ENCODE data around the gene LIMK2. TPM values are rescaled to one million over a fixed set of nuclear protein-coding genes. Genes with fewer than 3 reads are reported as not detected.
"Not testable (repeated sequence)": the region's sequence is repeated elsewhere in the genome, so short reads cannot be mapped to it uniquely, and the experiment has no call there.

Gene LIMK2
- total RNA-seq (31.5 TPM), polyA plus RNA-seq (16.3 TPM)

- H3K36me3 ChIP-seq (ENCODE audit: insufficient read depth), result no peaks in the 10 kb centered on the region
- H3K4me3 ChIP-seq (ENCODE audit: low read depth, low read length), result peak within 1 kb of the TSS; percentile 79
- H3K27ac ChIP-seq (ENCODE audit: low read depth), result peak within 1 kb of the TSS; percentile 64
- peak; percentile 67 for DNase-seq (ENCODE audit: extremely low spot score)
- WGBS, result under 1% methylated on average over 64 of the region's 64 CpGs
- peaks cover 2% of the 10 kb centered on the region for H3K4me1 ChIP-seq (ENCODE audit: insufficient read depth)
Measured at GRCh38 chr22:31211862-31212730, at the start of gene LIMK2. TSS of gene LIMK2 (plus strand) at chr22:31212298. CDS start at chr22:31212409, 111 bp downstream.

- no peaks in the 10 kb centered on the region for H3K36me3 ChIP-seq (ENCODE audit: insufficient read depth)
- H3K4me1 ChIP-seq (ENCODE audit: insufficient read depth), result peaks cover 1% of the 10 kb centered on the region
- no peak overlapping the region for H3K27ac ChIP-seq (ENCODE audit: low read depth)
- WGBS, result 100% methylated on average over 4 of the region's 4 CpGs
- no peak overlapping the region for H3K4me3 ChIP-seq (ENCODE audit: low read depth, low read length)
- DNase-seq (ENCODE audit: extremely low spot score), result no peak
Measured at GRCh38 chr22:31170971-31171370, 41.1 kb upstream of the LIMK2 start.

- H3K4me3 ChIP-seq (ENCODE audit: low read depth, low read length); DNase-seq (ENCODE audit: extremely low spot score); H3K36me3 ChIP-seq (ENCODE audit: insufficient read depth); H3K27ac ChIP-seq (ENCODE audit: low read depth); H3K4me1 ChIP-seq (ENCODE audit: insufficient read depth): not testable (repeated sequence)
- 88% methylated on average over 9 of the region's 9 CpGs for WGBS
Measured at GRCh38 chr22:31171734-31172133, 40.4 kb upstream of the LIMK2 start.

- H3K4me1 ChIP-seq (ENCODE audit: insufficient read depth), result peaks cover 1% of the 10 kb centered on the region
- no peak overlapping the region for H3K27ac ChIP-seq (ENCODE audit: low read depth)
- H3K36me3 ChIP-seq (ENCODE audit: insufficient read depth), result no peaks in the 10 kb centered on the region
- H3K4me3 ChIP-seq (ENCODE audit: low read depth, low read length), result no peak overlapping the region
- no peak for DNase-seq (ENCODE audit: extremely low spot score)
- 58% methylated on average over 5 of the region's 5 CpGs for WGBS
Measured at GRCh38 chr22:31173386-31174145, 38.5 kb upstream of the LIMK2 start.

- 98% methylated on average over 1 of the region's 1 CpG for WGBS
- H3K27ac ChIP-seq (ENCODE audit: low read depth), result no peak overlapping the region
Measured at GRCh38 chr22:31176923-31177322, 35.2 kb upstream of the LIMK2 start.

GRCh38 chr22:31177420-31178162 lies 34.5 kb upstream of the LIMK2 start:
- Histone ChIP-seq H3K4me3 (ENCODE audit: low read depth, low read length) (no peak overlapping the region), H3K27ac (ENCODE audit: low read depth) (no peak overlapping the region), H3K36me3 (ENCODE audit: insufficient read depth) (no peaks in the 10 kb centered on the region), H3K4me1 (ENCODE audit: insufficient read depth) (peaks cover 1% of the 10 kb centered on the region)
- DNase-seq (ENCODE audit: extremely low spot score), result peak; percentile 55
- 76% methylated on average over 6 of the region's 6 CpGs for WGBS

More at GRCh38 chr22:31176923-31177322, 35.2 kb upstream of the LIMK2 start:
- Histone ChIP-seq H3K4me3 (ENCODE audit: low read depth, low read length) (no peak overlapping the region), H3K36me3 (ENCODE audit: insufficient read depth) (no peaks in the 10 kb centered on the region), H3K4me1 (ENCODE audit: insufficient read depth) (peaks cover 1% of the 10 kb centered on the region)
- DNase-seq (ENCODE audit: extremely low spot score), result no peak

GRCh38 chr22:31178859-31179258 lies 33.2 kb upstream of the LIMK2 start:
- Histone ChIP-seq H3K27ac (ENCODE audit: low read depth) (no peak overlapping the region), H3K4me1 (ENCODE audit: insufficient read depth) (peaks cover 1% of the 10 kb centered on the region), H3K4me3 (ENCODE audit: low read depth, low read length) (no peak overlapping the region), H3K36me3 (ENCODE audit: insufficient read depth) (no peaks in the 10 kb centered on the region)
- DNase-seq (ENCODE audit: extremely low spot score), result no peak
- WGBS, result 97% methylated on average over 2 of the region's 2 CpGs

GRCh38 chr22:31179345-31179744 lies 32.8 kb upstream of the LIMK2 start:
- Histone ChIP-seq H3K36me3 (ENCODE audit: insufficient read depth) (no peaks in the 10 kb centered on the region), H3K4me1 (ENCODE audit: insufficient read depth) (no peaks in the 10 kb centered on the region), H3K4me3 (ENCODE audit: low read depth, low read length) (no peak overlapping the region), H3K27ac (ENCODE audit: low read depth) (no peak overlapping the region)
- no peak for DNase-seq (ENCODE audit: extremely low spot score)
- 52% methylated on average over 1 of the region's 1 CpG for WGBS

- H3K4me1 ChIP-seq (ENCODE audit: insufficient read depth), result no peaks in the 10 kb centered on the region
- WGBS, result 96% methylated on average over 30 of the region's 30 CpGs
- no peak overlapping the region for H3K27ac ChIP-seq (ENCODE audit: low read depth)
- DNase-seq (ENCODE audit: extremely low spot score), result no peak
- H3K36me3 ChIP-seq (ENCODE audit: insufficient read depth), result no peaks in the 10 kb centered on the region
- no peak overlapping the region for H3K4me3 ChIP-seq (ENCODE audit: low read depth, low read length)
Measured at GRCh38 chr22:31184015-31184414, 28.1 kb upstream of the LIMK2 start.

- no peaks in the 10 kb centered on the region for H3K36me3 ChIP-seq (ENCODE audit: insufficient read depth)
- no peaks in the 10 kb centered on the region for H3K4me1 ChIP-seq (ENCODE audit: insufficient read depth)
- 97% methylated on average over 5 of the region's 5 CpGs for WGBS
- no peak for DNase-seq (ENCODE audit: extremely low spot score)
- no peak overlapping the region for H3K4me3 ChIP-seq (ENCODE audit: low read depth, low read length)
- no peak overlapping the region for H3K27ac ChIP-seq (ENCODE audit: low read depth)
Measured at GRCh38 chr22:31185056-31185455, 27.0 kb upstream of the LIMK2 start.

- Histone ChIP-seq H3K4me3 (ENCODE audit: low read depth, low read length) (no peak overlapping the region), H3K4me1 (ENCODE audit: insufficient read depth) (no peaks in the 10 kb centered on the region), H3K27ac (ENCODE audit: low read depth) (no peak overlapping the region), H3K36me3 (ENCODE audit: insufficient read depth) (peaks cover 1% of the 10 kb centered on the region)
- no peak for DNase-seq (ENCODE audit: extremely low spot score)
- 90% methylated on average over 6 of the region's 6 CpGs for WGBS
Measured at GRCh38 chr22:31187627-31188026, 24.5 kb upstream of the LIMK2 start.

- Histone ChIP-seq H3K4me1 (ENCODE audit: insufficient read depth) (no peaks in the 10 kb centered on the region), H3K36me3 (ENCODE audit: insufficient read depth) (peaks cover 5% of the 10 kb centered on the region), H3K27ac (ENCODE audit: low read depth) (no peak overlapping the region), H3K4me3 (ENCODE audit: low read depth, low read length) (no peak overlapping the region)
- WGBS, result 66% methylated on average over 2 of the region's 2 CpGs
- DNase-seq (ENCODE audit: extremely low spot score), result no peak
Measured at GRCh38 chr22:31192513-31192912, 19.6 kb upstream of the LIMK2 start.

- H3K27ac ChIP-seq (ENCODE audit: low read depth), result no peak overlapping the region
- WGBS, result 58% methylated on average over 3 of the region's 3 CpGs
- H3K4me1 ChIP-seq (ENCODE audit: insufficient read depth), result no peaks in the 10 kb centered on the region
- DNase-seq (ENCODE audit: extremely low spot score), result no peak
- H3K36me3 ChIP-seq (ENCODE audit: insufficient read depth), result peaks cover 5% of the 10 kb centered on the region
- H3K4me3 ChIP-seq (ENCODE audit: low read depth, low read length), result no peak overlapping the region
Measured at GRCh38 chr22:31193092-31193491, 19.0 kb upstream of the LIMK2 start.

Data from urinary bladder (tissue), 4 donors.